WTC11 (cell line): ENCODE results near the gene CYRIA. TPM values are rescaled to one million over a fixed set of nuclear protein-coding genes. Genes with fewer than 3 reads are reported as not detected.

Experiments used
- ATAC-seq: fragments of 200-7000 bp; cut with Tn5 transposase; 2 replicates; pipeline ENCODE4 v1.10.0; 2021; ENCODE audit warnings: mild to moderate bottlenecking, moderate library complexity
- CTCF ChIA-PET: fragments of 300-600 bp; sonication (Branson Sonifier 250); formaldehyde crosslinking; loops from one replicate; lab custom pipeline; 2021; ENCODE audit warnings: antibody characterized with exemption; lab: Charles Lee
- POLR2A ChIA-PET: fragments of 350-600 bp; sonication (Branson Sonifier 250); formaldehyde crosslinking; loops from one replicate; lab custom pipeline; 2021; ENCODE audit warnings: antibody characterized with exemption; lab: Charles Lee
- DNase-seq: peaks from one replicate; pipeline ENCODE4 v3.0.0; 2021; ENCODE audit warnings: low spot score
- H3K27ac Mint-ChIP-seq: 2 replicates; pipeline ENCODE4 v1.8.0; 2021; ENCODE audit warnings: mixed read lengths
- H3K27me3 Mint-ChIP-seq: 2 replicates; pipeline ENCODE4 v1.8.0; 2021; ENCODE audit warnings: low read depth, mild to moderate bottlenecking, moderate library complexity, mixed read lengths
- H3K36me3 Mint-ChIP-seq: 2 replicates; pipeline ENCODE4 v1.8.0; 2021; ENCODE audit warnings: mixed read lengths
- H3K4me1 Mint-ChIP-seq: 2 replicates; pipeline ENCODE4 v1.8.0; 2022; ENCODE audit warnings: mixed read lengths
- H3K4me3 Mint-ChIP-seq: 2 replicates; pipeline ENCODE4 v1.8.0; 2021; ENCODE audit warnings: mild to moderate bottlenecking, moderate library complexity, mixed read lengths
- H3K9me3 Mint-ChIP-seq: 2 replicates; pipeline ENCODE4 v1.8.0; 2021; ENCODE audit warnings: mixed read lengths
- ATF2 ChIP-seq: sonication (generic); formaldehyde crosslinking; IDR thresholded peaks from 2 replicates; pipeline ENCODE4 v1.8.1; 2022; ENCODE audit warnings: low read depth, missing genetic modification reagents, borderline replicate concordance
- CREM ChIP-seq: sonication (generic); formaldehyde crosslinking; IDR thresholded peaks from 2 replicates; pipeline ENCODE4 v1.8.1; 2022; ENCODE audit warnings: mild to moderate bottlenecking, missing genetic modification reagents, moderate library complexity
- CTCF ChIP-seq: fragments of 200-600 bp; IDR thresholded peaks from 2 replicates; pipeline ENCODE4 v1.8.0; 2022; ENCODE audit warnings: antibody characterized with exemption
- IRF2 ChIP-seq: sonication (generic); formaldehyde crosslinking; IDR thresholded peaks from 2 replicates; pipeline ENCODE4 v1.8.0; 2022; ENCODE audit warnings: low read depth, missing genetic modification reagents, borderline replicate concordance
- JAZF1 ChIP-seq: fragments of 250-450 bp; sonication (Bioruptor Pico); IDR thresholded peaks from 2 replicates; pipeline ENCODE4 v1.9.0; 2021; ENCODE audit warnings: moderate library complexity, mild to moderate bottlenecking, inconsistent platforms
- KAT7 ChIP-seq: sonication (generic); formaldehyde crosslinking; IDR thresholded peaks from 2 replicates; pipeline ENCODE4 v1.8.1; 2023; ENCODE audit warnings: missing genetic modification reagents, mild to moderate bottlenecking, borderline replicate concordance
- MYBL2 ChIP-seq: sonication (generic); formaldehyde crosslinking; IDR thresholded peaks from 2 replicates; pipeline ENCODE4 v1.8.1; 2023; ENCODE audit warnings: mild to moderate bottlenecking, moderate library complexity, missing genetic modification reagents
- NFE2L1 ChIP-seq: sonication (generic); formaldehyde crosslinking; IDR thresholded peaks from 2 replicates; pipeline ENCODE4 v1.8.1; 2023; ENCODE audit warnings: missing genetic modification reagents
- SMAD3 ChIP-seq: sonication (generic); formaldehyde crosslinking; IDR thresholded peaks from 2 replicates; pipeline ENCODE4 v1.8.0; 2022; ENCODE audit warnings: missing genetic modification reagents, mild to moderate bottlenecking, borderline replicate concordance
- STAT6 ChIP-seq: sonication (generic); formaldehyde crosslinking; conservative IDR thresholded peaks from 2 replicates; pipeline ENCODE4 v1.8.1; 2023; ENCODE audit warnings: mild to moderate bottlenecking, low read depth, missing genetic modification reagents, moderate library complexity
- ZNF138 ChIP-seq: sonication (generic); formaldehyde crosslinking; conservative IDR thresholded peaks from 2 replicates; pipeline ENCODE4 v1.8.1; 2022; ENCODE audit warnings: mild to moderate bottlenecking, moderate library complexity, missing genetic modification reagents
- ZNF219 ChIP-seq: sonication (generic); formaldehyde crosslinking; IDR thresholded peaks from 2 replicates; pipeline ENCODE4 v1.8.0; 2023; ENCODE audit warnings: missing genetic modification reagents, mild to moderate bottlenecking, borderline replicate concordance
- ZNF232 ChIP-seq: sonication (generic); formaldehyde crosslinking; IDR thresholded peaks from 2 replicates; pipeline ENCODE4 v1.8.0; 2022; ENCODE audit warnings: mild to moderate bottlenecking, missing genetic modification reagents
- total RNA-seq: library from RNA; stranded (reverse); gene quantifications from 3 replicates; pipeline ENCODE4 v1.2.3, GENCODE V29; 2021
- TF ChIP-seq, protein P1 (sequence below): fragments of 250-450 bp; sonication (Bioruptor Pico); IDR thresholded peaks from 2 replicates; pipeline ENCODE4 v1.9.0; 2021; ENCODE audit warnings: mild to moderate bottlenecking
- TF ChIP-seq, protein P2 (sequence below): sonication (generic); formaldehyde crosslinking; IDR thresholded peaks from 2 replicates; pipeline ENCODE4 v1.8.0; 2022; ENCODE audit warnings: mild to moderate bottlenecking, missing genetic modification reagents
- TF ChIP-seq, protein P3 (sequence below): sonication (generic); formaldehyde crosslinking; IDR thresholded peaks from 2 replicates; pipeline ENCODE4 v1.8.1; 2022; ENCODE audit warnings: mild to moderate bottlenecking, moderate library complexity, missing genetic modification reagents

Gene CYRIA
- total RNA-seq, 1 experiment from 2014 or later, result 8.3 TPM

GRCh38 chr2:16652296-16653082, 13.1 kb downstream of the CYRIA start:
- DNase-seq, result no peak
- H3K27ac Mint-ChIP-seq, result no peak overlapping the region
- H3K27me3 Mint-ChIP-seq, result no peaks in the 10 kb centered on the region
- no peak overlapping the region; the same call in 1 of the 2 replicates for H3K4me3 Mint-ChIP-seq
- ChIA-PET POLR2A (interaction anchor here (0.5 kb wide), 1 partner anchor 251 kb away, joined by 3 read pairs; no protein-coding TSS in a partner anchor), CTCF (interaction anchor here (0.5 to 1.3 kb wide), 5 partner anchors 21 to 127 kb away, joined by 3 to 5 read pairs (median 3); no protein-coding TSS in a partner anchor)
- TF ChIP-seq ATF2 (CRISPR knock-in tag) (no peak), CTCF (no peak), SMAD3 (CRISPR knock-in tag) (no peak), IRF2 (CRISPR knock-in tag) (no peak), ZNF232 (no peak), NFE2L1 (CRISPR knock-in tag) (no peak), KAT7 (no peak), MYBL2 (CRISPR knock-in tag) (no peak), STAT6 (CRISPR knock-in tag) (no peak), ZNF219 (CRISPR knock-in tag) (no peak), ZNF138 (CRISPR knock-in tag) (no peak), JAZF1 (CRISPR knock-in tag) (no peak), CREM (CRISPR knock-in tag) (no peak)
- TF ChIP-seq, protein P1, sequence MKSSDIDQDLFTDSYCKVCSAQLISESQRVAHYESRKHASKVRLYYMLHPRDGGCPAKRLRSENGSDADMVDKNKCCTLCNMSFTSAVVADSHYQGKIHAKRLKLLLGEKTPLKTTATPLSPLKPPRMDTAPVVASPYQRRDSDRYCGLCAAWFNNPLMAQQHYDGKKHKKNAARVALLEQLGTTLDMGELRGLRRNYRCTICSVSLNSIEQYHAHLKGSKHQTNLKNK, result no peak
- TF ChIP-seq, protein P2, sequence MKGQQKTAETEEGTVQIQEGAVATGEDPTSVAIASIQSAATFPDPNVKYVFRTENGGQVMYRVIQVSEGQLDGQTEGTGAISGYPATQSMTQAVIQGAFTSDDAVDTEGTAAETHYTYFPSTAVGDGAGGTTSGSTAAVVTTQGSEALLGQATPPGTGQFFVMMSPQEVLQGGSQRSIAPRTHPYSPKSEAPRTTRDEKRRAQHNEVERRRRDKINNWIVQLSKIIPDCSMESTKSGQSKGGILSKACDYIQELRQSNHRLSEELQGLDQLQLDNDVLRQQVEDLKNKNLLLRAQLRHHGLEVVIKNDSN (CRISPR knock-in tag), result no peak
- TF ChIP-seq, protein P3, sequence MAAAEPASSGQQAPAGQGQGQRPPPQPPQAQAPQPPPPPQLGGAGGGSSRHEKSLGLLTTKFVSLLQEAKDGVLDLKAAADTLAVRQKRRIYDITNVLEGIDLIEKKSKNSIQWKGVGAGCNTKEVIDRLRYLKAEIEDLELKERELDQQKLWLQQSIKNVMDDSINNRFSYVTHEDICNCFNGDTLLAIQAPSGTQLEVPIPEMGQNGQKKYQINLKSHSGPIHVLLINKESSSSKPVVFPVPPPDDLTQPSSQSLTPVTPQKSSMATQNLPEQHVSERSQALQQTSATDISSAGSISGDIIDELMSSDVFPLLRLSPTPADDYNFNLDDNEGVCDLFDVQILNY (CRISPR knock-in tag), result no peak
- ATAC-seq, result no peak; the same call in 1 of the 2 replicates
- peaks cover 48% of the 10 kb centered on the region for H3K4me1 Mint-ChIP-seq
- H3K9me3 Mint-ChIP-seq, result no peaks in the 10 kb centered on the region
- H3K36me3 Mint-ChIP-seq, result no peaks in the 10 kb centered on the region
